Lung (tissue), 12 donors: ENCODE results near the gene GRID1. TPM values are rescaled to one million over a fixed set of nuclear protein-coding genes. Genes with fewer than 3 reads are reported as not detected.

Experiments used
- ATAC-seq: fragments of 200-7000 bp; cut with Tn5 transposase; one replicate; pipeline ENCODE4 v1.9.1; 2020; ENCODE audit warnings: moderate number of reproducible peaks; ENCODE audit not compliant: insufficient read depth, low FRiP score
- DNase-seq, 3 donors: peaks; one replicate each; pipeline ENCODE4 v3.0.0-alpha.2; 2013 to 2017
- H3K27ac ChIP-seq, 2 donors: one replicate each; pipeline ENCODE4 v1.5.1; 2013; ENCODE audit warnings: mild to moderate bottlenecking in 2 of 2, moderate library complexity in 2 of 2, control low read depth in 1 of 2, inconsistent platforms in 1 of 2, low read depth in 1 of 2, low read length in 1 of 2
- H3K27me3 ChIP-seq, 3 donors: one replicate each; pipeline ENCODE4 v1.5.1; 2013; ENCODE audit warnings: low read length in 2 of 3; ENCODE audit not compliant: control insufficient read depth in 3 of 3, insufficient read depth in 3 of 3
- H3K36me3 ChIP-seq, 4 donors: one replicate each; pipeline ENCODE4 v1.5.1; 2013; ENCODE audit warnings: low read length in 4 of 4, mild to moderate bottlenecking in 1 of 4, moderate library complexity in 1 of 4; ENCODE audit not compliant: control insufficient read depth in 4 of 4, insufficient read depth in 4 of 4
- H3K4me1 ChIP-seq, 5 donors: one replicate each; pipeline ENCODE4 v1.5.1; 2013; ENCODE audit warnings: low read length in 5 of 5, mild to moderate bottlenecking in 2 of 5, moderate library complexity in 1 of 5; ENCODE audit not compliant: control insufficient read depth in 5 of 5, insufficient read depth in 5 of 5
- H3K4me3 ChIP-seq: one replicate; pipeline ENCODE4 v1.5.1; 2013; ENCODE audit warnings: mild to moderate bottlenecking, control low read depth, moderate library complexity
- H3K9ac ChIP-seq, 2 donors: one replicate each; pipeline ENCODE4 v1.5.1; 2013; ENCODE audit warnings: low read length in 2 of 2, control low read depth in 1 of 2; ENCODE audit not compliant: insufficient read depth in 1 of 2
- H3K9me3 ChIP-seq, 4 donors: one replicate each; pipeline ENCODE4 v1.5.1; 2013; ENCODE audit warnings: low read length in 3 of 4, mild to moderate bottlenecking in 1 of 4, moderate library complexity in 1 of 4; ENCODE audit not compliant: control insufficient read depth in 4 of 4, insufficient read depth in 3 of 4
- WGBS, 2 donors: extraction: QIAGEN DNeasy Blood & Tissue Kit; methylation state at CpG; one replicate each; pipeline ENCODE4 v1.1.7; 2013; 5-methylcytosine and 5-hydroxymethylcytosine counted together
- polyA plus RNA-seq, 2 donors: library from polyadenylated mRNA; stranded (reverse); fragments of 200-250 nt; gene quantifications; one replicate each; pipeline ENCODE4 v1.2.1, GENCODE V29; 2013
- total RNA-seq, 2 donors: library from RNA; depleted of rRNA in 1 of 2; stranded (reverse); fragments of >200 nt in 1 of 2; gene quantifications; one replicate each; pipeline ENCODE4 v1.2.1, GENCODE V29; 2014 to 2021
- TF ChIP-seq, protein P1 (sequence below): IDR thresholded peaks from 2 replicates; pipeline ENCODE4 v1.5.1; 2012; ENCODE audit warnings: mild to moderate bottlenecking; ENCODE audit errors: control extremely low read depth, extremely low read depth
- donor health status: control.
- donor health status: control.
- donor health status: Bipolar disorder and iron deficiency.
- donor health status: healthy.
- donor health status: DM: yes; HTN: yes; CAD: no.

Gene GRID1
- total and polyA plus RNA-seq, 4 donors: 1.1 to 3.6 (median 2.2) TPM

DNA sequence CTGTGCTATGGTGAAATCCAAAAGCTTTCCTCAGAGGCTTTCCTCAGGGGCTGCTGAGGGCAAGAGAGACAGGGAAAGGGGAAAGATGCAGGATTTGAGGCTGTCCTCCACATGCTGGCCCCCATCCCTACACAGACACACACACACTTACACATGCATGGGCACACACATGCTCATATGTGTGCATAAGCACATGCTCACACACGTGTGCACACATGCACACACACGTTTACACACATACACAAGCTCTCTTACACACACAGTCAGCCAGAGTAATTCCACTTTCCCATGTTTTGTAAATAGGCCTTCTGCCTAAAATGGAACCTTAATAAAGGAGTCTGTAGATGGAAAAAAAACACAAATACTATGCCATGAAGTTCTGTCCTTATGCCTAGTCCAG lies 312.9 kb downstream of the GRID1 start:
- Histone ChIP-seq H3K27me3 (no peaks in the 10 kb centered on the region), H3K4me3 (no peak overlapping the region), H3K9me3 (peaks cover 0 to 8% (median 0%) of the 10 kb centered on the region in 4 donors), H3K36me3 (no peaks in the 10 kb centered on the region), H3K4me1 (no peaks in the 10 kb centered on the region), H3K27ac (no peak overlapping the region), H3K9ac (no peak overlapping the region)
- TF ChIP-seq, protein P1, sequence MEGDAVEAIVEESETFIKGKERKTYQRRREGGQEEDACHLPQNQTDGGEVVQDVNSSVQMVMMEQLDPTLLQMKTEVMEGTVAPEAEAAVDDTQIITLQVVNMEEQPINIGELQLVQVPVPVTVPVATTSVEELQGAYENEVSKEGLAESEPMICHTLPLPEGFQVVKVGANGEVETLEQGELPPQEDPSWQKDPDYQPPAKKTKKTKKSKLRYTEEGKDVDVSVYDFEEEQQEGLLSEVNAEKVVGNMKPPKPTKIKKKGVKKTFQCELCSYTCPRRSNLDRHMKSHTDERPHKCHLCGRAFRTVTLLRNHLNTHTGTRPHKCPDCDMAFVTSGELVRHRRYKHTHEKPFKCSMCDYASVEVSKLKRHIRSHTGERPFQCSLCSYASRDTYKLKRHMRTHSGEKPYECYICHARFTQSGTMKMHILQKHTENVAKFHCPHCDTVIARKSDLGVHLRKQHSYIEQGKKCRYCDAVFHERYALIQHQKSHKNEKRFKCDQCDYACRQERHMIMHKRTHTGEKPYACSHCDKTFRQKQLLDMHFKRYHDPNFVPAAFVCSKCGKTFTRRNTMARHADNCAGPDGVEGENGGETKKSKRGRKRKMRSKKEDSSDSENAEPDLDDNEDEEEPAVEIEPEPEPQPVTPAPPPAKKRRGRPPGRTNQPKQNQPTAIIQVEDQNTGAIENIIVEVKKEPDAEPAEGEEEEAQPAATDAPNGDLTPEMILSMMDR: no peak
- DNase-seq (no peak), ATAC-seq (no peak)
- WGBS, 2 donors: 76 to 93% methylated on average over 2 of the region's 2 CpGs

DNA sequence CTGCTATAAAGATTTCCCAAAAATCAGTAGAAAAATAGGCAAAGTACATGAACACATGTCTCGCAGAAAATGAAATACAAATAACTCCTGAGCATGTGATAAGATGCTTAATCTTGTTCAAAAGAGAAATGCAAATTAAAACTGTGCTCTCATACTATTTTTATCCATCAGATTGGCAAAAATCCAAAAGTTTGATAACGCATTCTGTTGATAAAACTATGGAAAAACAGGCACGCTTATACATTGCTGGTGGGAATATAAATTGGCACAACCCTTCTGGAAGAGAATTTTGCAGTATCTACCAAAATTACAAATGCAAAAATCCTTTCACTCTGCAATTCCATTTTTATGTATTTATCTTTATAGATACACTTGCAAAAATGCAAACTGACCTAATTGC lies 315.0 kb downstream of the GRID1 start:
- 82 to 92% methylated on average over 3 of the region's 3 CpGs for WGBS, 2 donors
- no peak overlapping the region for H3K9ac ChIP-seq
- TF ChIP-seq, protein P1: no peak

DNA sequence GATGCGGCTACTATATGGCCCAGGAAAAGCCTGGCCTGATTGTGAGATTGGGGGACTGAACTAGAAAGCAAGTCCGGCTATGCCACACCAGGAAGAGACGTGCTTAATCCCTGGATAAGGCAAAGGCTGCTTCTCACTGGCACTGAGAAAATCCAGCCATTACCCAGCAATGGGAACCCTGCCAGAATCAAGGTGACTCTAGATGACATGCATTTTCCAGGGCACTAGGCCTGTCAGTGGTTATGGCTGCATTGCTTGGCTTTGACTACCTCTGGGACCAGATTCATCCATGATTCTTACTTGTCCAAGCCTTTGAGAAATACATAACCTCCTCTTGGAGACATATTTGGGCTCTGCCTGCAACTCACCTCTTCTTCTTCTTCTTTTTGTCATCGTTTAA lies 317.2 kb downstream of the GRID1 start:
- Histone ChIP-seq H3K36me3 (no peaks in the 10 kb centered on the region), H3K27ac (no peak overlapping the region), H3K4me3 (no peak overlapping the region), H3K4me1 (no peaks in the 10 kb centered on the region), H3K9me3 (peaks cover 0 to 3% (median 0%) of the 10 kb centered on the region in 4 donors), H3K27me3 (no peaks in the 10 kb centered on the region), H3K9ac (no peak overlapping the region)
- DNase-seq (no peak), ATAC-seq (no peak)
- TF ChIP-seq, protein P1: no peak
- WGBS, 2 donors: 90 to 94% methylated on average over 4 of the region's 4 CpGs

More for the DNA sequence above, 315.0 kb downstream of the GRID1 start:
- no peaks in the 10 kb centered on the region for H3K27me3 ChIP-seq
- H3K4me3 ChIP-seq: no peak overlapping the region
- no peak for ATAC-seq
- H3K4me1 ChIP-seq: no peaks in the 10 kb centered on the region
- no peaks in the 10 kb centered on the region for H3K36me3 ChIP-seq
- H3K9me3 ChIP-seq: peaks cover 0 to 5% (median 0%) of the 10 kb centered on the region in 4 donors
- H3K27ac ChIP-seq: no peak overlapping the region
- no peak for DNase-seq

DNA sequence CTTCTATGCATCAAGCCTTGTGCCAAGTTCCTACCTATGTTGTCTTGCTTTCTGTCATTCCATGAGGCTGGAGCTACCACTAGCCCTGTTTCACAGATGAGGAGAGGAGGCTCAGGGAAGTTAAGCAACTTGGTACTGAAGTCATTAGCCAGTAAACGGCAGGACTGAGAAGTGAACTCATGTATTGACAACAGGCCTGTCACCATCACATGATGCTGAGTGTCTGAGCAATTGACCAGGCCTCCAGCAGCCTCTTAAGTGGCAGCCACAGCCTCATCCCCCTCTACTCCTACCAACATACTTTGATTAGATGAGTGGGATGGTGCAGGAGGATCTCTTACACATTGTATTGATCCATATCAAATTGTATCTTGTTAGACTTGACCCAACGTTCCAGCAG lies 317.6 kb downstream of the GRID1 start:
- Histone ChIP-seq H3K4me1 (no peaks in the 10 kb centered on the region), H3K27ac (no peak overlapping the region), H3K9me3 (peaks cover 0 to 3% (median 0%) of the 10 kb centered on the region in 4 donors), H3K4me3 (no peak overlapping the region), H3K27me3 (no peaks in the 10 kb centered on the region), H3K9ac (no peak overlapping the region), H3K36me3 (no peaks in the 10 kb centered on the region)
- ATAC-seq: no peak
- TF ChIP-seq, protein P1: no peak
- 82 to 85% methylated on average over 2 of the region's 2 CpGs for WGBS, 2 donors
- no peak for DNase-seq
